ENCODE measurements around the gene SYTL5. TPM values are rescaled to one million over a fixed set of nuclear protein-coding genes. Genes with fewer than 3 reads are reported as not detected.

The SYTL5 gene
- total and polyA plus RNA-seq, 5 donors = 0.06 to 0.39 (median 0.13) TPM; not detected in 1

DNA sequence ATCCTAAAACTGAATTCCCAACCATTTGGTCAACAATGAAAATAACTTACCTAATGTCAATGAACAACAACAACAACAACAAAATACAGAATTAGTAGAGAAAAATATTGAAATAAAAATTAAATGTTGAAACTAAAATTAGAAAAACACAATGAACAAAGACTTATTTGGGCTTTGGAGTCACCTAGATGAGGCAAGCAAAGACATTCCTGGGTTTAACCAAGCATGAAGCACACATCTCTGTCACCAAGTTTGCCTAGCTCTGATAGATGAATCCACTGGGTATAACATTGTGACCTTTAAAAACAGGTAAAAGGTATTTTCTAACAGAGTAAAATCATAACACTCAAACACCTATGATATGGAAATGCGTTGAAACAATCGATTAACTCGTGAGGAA lies 13.2 kb upstream of the SYTL5 start:
- no peaks in the 10 kb centered on the region for H3K27me3 ChIP-seq (ENCODE audit: control insufficient read depth, insufficient read depth)
- ATAC-seq = no peak
- no peaks in the 10 kb centered on the region for H3K4me1 ChIP-seq (ENCODE audit: control insufficient read depth, insufficient read depth, low read length)
- H3K4me3 ChIP-seq (ENCODE audit: low read length) = no peak overlapping the region
- DNase-seq = no peak
- H3K9me3 ChIP-seq (ENCODE audit: control insufficient read depth, low read length) = no peaks in the 10 kb centered on the region
- H3K27ac ChIP-seq (ENCODE audit: low read length) = no peak overlapping the region
- WGBS = 97% methylated on average over 3 of the region's 3 CpGs
- intact Hi-C loops (cut with DNase I) = no loop called here

GRCh38 chrX:37993837-37994619 lies 12.3 kb upstream of the SYTL5 start:
- 74% methylated on average over 7 of the region's 7 CpGs for WGBS
- Histone ChIP-seq H3K4me3 (ENCODE audit: low read length) (no peak overlapping the region), H3K27ac (ENCODE audit: low read length) (no peak overlapping the region), H3K27me3 (ENCODE audit: control insufficient read depth, insufficient read depth) (no peaks in the 10 kb centered on the region), H3K9me3 (ENCODE audit: control insufficient read depth, low read length) (no peaks in the 10 kb centered on the region), H3K4me1 (ENCODE audit: control insufficient read depth, insufficient read depth, low read length) (no peaks in the 10 kb centered on the region)
- intact Hi-C loops (cut with DNase I) = no loop called here
- no peak for DNase-seq
- no peak for ATAC-seq

GRCh38 chrX:37995428-37995827 lies 10.9 kb upstream of the SYTL5 start:
- Histone ChIP-seq H3K27me3 (ENCODE audit: control insufficient read depth, insufficient read depth) (no peaks in the 10 kb centered on the region), H3K4me1 (ENCODE audit: control insufficient read depth, insufficient read depth, low read length) (no peaks in the 10 kb centered on the region), H3K9me3 (ENCODE audit: control insufficient read depth, low read length) (no peaks in the 10 kb centered on the region), H3K4me3 (ENCODE audit: low read length) (no peak overlapping the region), H3K27ac (ENCODE audit: low read length) (no peak overlapping the region)
- ATAC-seq (no peak), DNase-seq (no peak)
- intact Hi-C loops (cut with DNase I) = no loop called here
- WGBS = 81% methylated on average over 1 of the region's 1 CpG

DNA sequence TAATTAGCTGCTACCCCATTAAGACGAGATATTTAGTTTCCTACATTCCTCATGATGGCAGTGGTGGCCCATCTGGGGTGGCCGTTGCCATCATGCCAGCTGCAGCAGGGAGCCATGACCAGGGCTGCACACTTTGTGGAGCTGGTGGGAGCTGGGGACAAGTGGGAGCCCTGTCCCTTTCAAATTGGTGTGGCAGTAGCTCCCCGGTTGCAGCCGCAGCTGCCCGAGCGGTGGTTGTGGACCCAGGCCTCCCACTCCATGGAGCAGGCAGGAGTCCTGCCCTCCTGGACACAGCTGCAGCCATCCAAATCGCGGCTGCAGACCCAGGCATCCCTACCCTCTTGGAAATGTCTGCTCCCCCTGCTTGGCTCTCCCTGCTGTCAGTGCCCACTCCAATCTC lies 9.3 kb upstream of the SYTL5 start:
- Histone ChIP-seq H3K27ac (ENCODE audit: low read length) (no peak overlapping the region), H3K27me3 (ENCODE audit: control insufficient read depth, insufficient read depth) (no peaks in the 10 kb centered on the region), H3K4me3 (ENCODE audit: low read length) (no peak overlapping the region), H3K4me1 (ENCODE audit: control insufficient read depth, insufficient read depth, low read length) (no peaks in the 10 kb centered on the region), H3K9me3 (ENCODE audit: control insufficient read depth, low read length) (no peaks in the 10 kb centered on the region)
- DNase-seq (no peak), ATAC-seq (no peak)
- 96% methylated on average over 8 of the region's 8 CpGs for WGBS
- intact Hi-C loops (cut with DNase I) = no loop called here

GRCh38 chrX:37998586-37999262 lies 7.6 kb upstream of the SYTL5 start:
- WGBS = 86% methylated on average over 7 of the region's 7 CpGs
- no peaks in the 10 kb centered on the region for H3K9me3 ChIP-seq (ENCODE audit: control insufficient read depth, low read length)
- intact Hi-C loops (cut with DNase I) = no loop called here
- DNase-seq (no peak), ATAC-seq (no peak)
- H3K4me3 ChIP-seq (ENCODE audit: low read length) = no peak overlapping the region
- H3K27me3 ChIP-seq (ENCODE audit: control insufficient read depth, insufficient read depth) = no peaks in the 10 kb centered on the region
- no peak overlapping the region for H3K27ac ChIP-seq (ENCODE audit: low read length)
- H3K4me1 ChIP-seq (ENCODE audit: control insufficient read depth, insufficient read depth, low read length) = no peaks in the 10 kb centered on the region

- ATAC-seq (no peak), DNase-seq (no peak)
- intact Hi-C loops (cut with DNase I) = no loop called here
- H3K9me3 ChIP-seq (ENCODE audit: control insufficient read depth, low read length) = no peaks in the 10 kb centered on the region
- H3K27ac ChIP-seq (ENCODE audit: low read length) = no peak overlapping the region
- WGBS = 95% methylated on average over 17 of the region's 17 CpGs
- no peak overlapping the region for H3K4me3 ChIP-seq (ENCODE audit: low read length)
- H3K27me3 ChIP-seq (ENCODE audit: control insufficient read depth, insufficient read depth) = no peaks in the 10 kb centered on the region
- no peaks in the 10 kb centered on the region for H3K4me1 ChIP-seq (ENCODE audit: control insufficient read depth, insufficient read depth, low read length)
Measured at GRCh38 chrX:38000706-38001105, 5.6 kb upstream of the SYTL5 start.

DNA sequence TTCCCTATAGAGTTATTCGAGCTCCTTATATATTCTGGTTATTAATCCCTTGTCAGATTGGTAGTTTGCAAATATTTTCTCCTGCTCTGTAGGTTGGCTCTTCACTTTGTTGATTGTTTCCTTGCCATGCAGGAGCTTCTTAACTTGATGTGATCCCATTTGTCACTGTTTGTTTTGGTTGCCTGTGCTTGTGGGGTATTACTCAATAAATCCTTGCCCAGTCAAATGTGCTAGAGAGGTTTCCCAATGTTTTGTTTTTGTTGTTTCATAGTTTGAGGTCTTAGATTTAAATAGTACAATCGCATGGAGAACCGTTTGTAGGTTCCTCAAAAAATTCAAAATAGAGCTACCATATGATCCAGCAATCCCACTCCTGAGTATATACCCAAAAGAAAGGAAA lies 2.3 kb upstream of the SYTL5 start:
- 91% methylated on average over 3 of the region's 3 CpGs for WGBS
- ATAC-seq = no peak

DNA sequence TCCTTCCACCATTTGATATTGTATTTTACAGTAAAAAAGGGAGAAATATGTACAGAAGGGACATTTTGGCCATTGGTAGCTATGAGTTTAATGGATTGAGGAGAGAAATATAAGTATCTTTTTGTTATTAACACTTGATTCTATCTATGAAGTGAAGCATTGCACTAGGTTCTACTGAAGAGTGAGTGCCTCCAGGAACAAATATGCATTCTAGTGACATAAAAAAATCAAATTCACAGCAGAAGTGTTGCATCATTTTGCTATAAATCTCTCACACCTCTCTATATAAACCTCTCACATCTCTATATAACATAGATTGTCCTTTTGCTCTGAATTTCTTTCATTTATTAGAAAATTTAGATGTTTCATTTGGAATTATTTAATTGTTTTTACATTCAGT lies 425 bp downstream of the SYTL5 start:
- ATAC-seq (no peak), DNase-seq (no peak)
- intact Hi-C loops (cut with DNase I) = no loop called here
- Histone ChIP-seq H3K4me1 (ENCODE audit: control insufficient read depth, insufficient read depth, low read length) (no peaks in the 10 kb centered on the region), H3K27me3 (ENCODE audit: control insufficient read depth, insufficient read depth) (no peaks in the 10 kb centered on the region), H3K9me3 (ENCODE audit: control insufficient read depth, low read length) (no peaks in the 10 kb centered on the region), H3K4me3 (ENCODE audit: low read length) (no peak overlapping the region), H3K27ac (ENCODE audit: low read length) (no peak overlapping the region)

More for the DNA sequence above, 2.3 kb upstream of the SYTL5 start:
- intact Hi-C loops (cut with DNase I) = no loop called here
- no peak overlapping the region for H3K4me3 ChIP-seq (ENCODE audit: low read length)
- no peaks in the 10 kb centered on the region for H3K27me3 ChIP-seq (ENCODE audit: control insufficient read depth, insufficient read depth)
- DNase-seq = no peak
- H3K27ac ChIP-seq (ENCODE audit: low read length) = no peak overlapping the region
- no peaks in the 10 kb centered on the region for H3K9me3 ChIP-seq (ENCODE audit: control insufficient read depth, low read length)
- no peaks in the 10 kb centered on the region for H3K4me1 ChIP-seq (ENCODE audit: control insufficient read depth, insufficient read depth, low read length)

- no peaks in the 10 kb centered on the region for H3K27me3 ChIP-seq (ENCODE audit: control insufficient read depth, insufficient read depth)
- DNase-seq (no peak), ATAC-seq (no peak)
- no peaks in the 10 kb centered on the region for H3K9me3 ChIP-seq (ENCODE audit: control insufficient read depth, low read length)
- H3K4me3 ChIP-seq (ENCODE audit: low read length) = no peak overlapping the region
- no peaks in the 10 kb centered on the region for H3K4me1 ChIP-seq (ENCODE audit: control insufficient read depth, insufficient read depth, low read length)
- intact Hi-C loops (cut with DNase I) = no loop called here
- no peak overlapping the region for H3K27ac ChIP-seq (ENCODE audit: low read length)
Measured at GRCh38 chrX:38008658-38009057, 2.3 kb downstream of the SYTL5 start.

- DNase-seq (no peak), ATAC-seq (no peak)
- Histone ChIP-seq H3K4me3 (ENCODE audit: low read length) (no peak overlapping the region), H3K4me1 (ENCODE audit: control insufficient read depth, insufficient read depth, low read length) (no peaks in the 10 kb centered on the region), H3K27me3 (ENCODE audit: control insufficient read depth, insufficient read depth) (no peaks in the 10 kb centered on the region), H3K27ac (ENCODE audit: low read length) (no peak overlapping the region), H3K9me3 (ENCODE audit: control insufficient read depth, low read length) (no peaks in the 10 kb centered on the region)
- intact Hi-C loops (cut with DNase I) = no loop called here
Measured at GRCh38 chrX:38009641-38010040, 3.3 kb downstream of the SYTL5 start.

- no peaks in the 10 kb centered on the region for H3K27me3 ChIP-seq (ENCODE audit: control insufficient read depth, insufficient read depth)
- 44% methylated on average over 8 of the region's 8 CpGs for WGBS
- no peak overlapping the region for H3K27ac ChIP-seq (ENCODE audit: low read length)
- intact Hi-C loops (cut with DNase I) = no loop called here
- no peak overlapping the region for H3K4me3 ChIP-seq (ENCODE audit: low read length)
- H3K4me1 ChIP-seq (ENCODE audit: control insufficient read depth, insufficient read depth, low read length) = no peaks in the 10 kb centered on the region
- DNase-seq = peak in 1 of 3 donors; percentile 37
- ATAC-seq = no peak
- H3K9me3 ChIP-seq (ENCODE audit: control insufficient read depth, low read length) = no peaks in the 10 kb centered on the region
Measured at GRCh38 chrX:38018766-38019425, 12.5 kb downstream of the SYTL5 start.
